D721Med (cell line): ENCODE results near the gene ZFP36L1.

Experiments
- DNase-seq: peaks from one replicate; pipeline ENCODE4 v3.0.0; 2011; ENCODE audit warnings: low spot score; ENCODE audit not compliant: insufficient read length
- FAIRE-seq: peaks from 2 replicates; lab custom pipeline; 2011; peaks lifted over from hg19 to GRCh38; lab: Jason Lieb, UNC
- CTCF ChIP-seq: IDR thresholded peaks from 2 replicates; pipeline ENCODE4 v1.5.1; 2012; ENCODE audit warnings: mild to moderate bottlenecking, control low read depth; ENCODE audit not compliant: insufficient read depth; ENCODE audit errors: missing control alignments

Gene ZFP36L1

DNA sequence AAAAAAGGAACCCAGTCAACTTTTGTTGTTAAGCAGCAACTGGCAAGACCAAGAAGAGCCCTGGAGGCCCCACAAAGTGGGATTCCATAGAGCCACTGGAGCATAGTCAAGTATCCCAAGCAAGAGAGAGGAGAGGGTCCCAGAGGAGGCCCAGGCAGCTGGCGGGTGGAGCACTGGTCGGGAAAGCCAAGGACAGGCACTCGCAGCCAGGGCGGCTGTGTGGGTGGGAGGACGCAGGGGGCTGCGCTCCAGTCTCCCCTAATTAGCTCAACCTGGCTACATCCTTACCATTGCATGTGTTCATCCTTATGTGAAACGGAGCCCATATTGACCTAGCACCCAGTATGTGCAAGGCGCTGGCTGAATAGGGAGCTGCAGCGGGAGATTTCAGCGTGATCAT is 18.3 kb upstream of the ZFP36L1 start:
- FAIRE-seq (no peak), DNase-seq (no peak)
- TF ChIP-seq CTCF = no peak

- FAIRE-seq = no peak
- no peak for TF ChIP-seq CTCF
- no peak for DNase-seq
These were observed 17.6 kb upstream of the ZFP36L1 start for GRCh38 chr14:68810173-68811153.

DNA sequence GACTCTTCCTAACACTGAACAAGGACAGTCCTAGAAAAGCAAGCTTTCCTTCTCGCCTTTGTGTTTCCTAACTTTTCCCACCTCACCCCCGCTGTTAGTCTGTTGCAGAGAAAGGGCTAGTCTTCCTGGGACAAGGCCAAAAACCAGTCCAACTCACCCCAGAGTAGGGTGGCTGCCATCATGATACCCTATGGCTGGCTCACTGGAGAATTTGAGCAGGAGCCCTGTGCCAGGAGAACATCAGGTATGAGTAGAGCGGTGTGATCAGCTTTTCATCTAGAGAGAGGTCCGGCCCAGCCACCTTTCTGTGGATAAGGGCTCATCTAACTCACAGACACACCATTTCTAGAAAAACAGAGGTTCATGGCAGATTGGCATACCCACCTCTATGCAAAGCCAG is 16.7 kb upstream of the ZFP36L1 start:
- FAIRE-seq (no peak), DNase-seq (no peak)
- no peak for TF ChIP-seq CTCF

- TF ChIP-seq CTCF = no peak
- DNase-seq (no peak), FAIRE-seq (no peak)
These were observed 16.0 kb upstream of the ZFP36L1 start for GRCh38 chr14:68808696-68809480.

DNA sequence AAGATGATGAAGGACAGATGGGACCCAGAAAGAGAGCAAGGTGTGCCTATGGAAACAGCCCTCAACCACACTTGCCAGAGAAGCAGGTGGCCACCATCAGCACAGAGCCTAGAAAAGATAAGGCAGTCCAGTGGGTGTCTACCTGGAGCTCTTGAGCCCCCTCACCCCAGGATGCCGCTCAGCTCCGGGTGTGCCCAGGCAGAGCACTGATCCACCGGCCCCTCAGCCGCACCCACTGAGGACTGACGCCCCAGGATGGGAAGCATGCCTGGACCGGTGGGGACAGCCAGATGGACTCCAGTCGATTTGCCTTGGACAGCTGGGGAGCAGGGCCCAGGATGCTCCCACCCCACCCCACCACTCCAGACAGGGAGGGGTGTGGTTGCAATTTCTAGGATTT is 15.1 kb upstream of the ZFP36L1 start:
- no peak for TF ChIP-seq CTCF
- DNase-seq (no peak), FAIRE-seq (no peak)

- FAIRE-seq (no peak), DNase-seq (no peak)
- TF ChIP-seq CTCF = no peak
These were observed 14.3 kb upstream of the ZFP36L1 start for GRCh38 chr14:68807148-68807600.
